HCT116 (cell line): ENCODE measurements around the gene SCFD2. TPM values are rescaled to one million over a fixed set of nuclear protein-coding genes. Genes with fewer than 3 reads are reported as not detected.

Experiments
- ATAC-seq: fragments of 200-7000 bp; cut with Tn5 transposase; 2 replicates; pipeline ENCODE4 v1.9.1; 2020; ENCODE audit warnings: mild to moderate bottlenecking, moderate library complexity
- BruUV-seq: library from RNA; stranded (reverse); fragments of 400-500 nt; replicated peaks from 2 replicates; lab custom pipeline; 2021; lab: Mats Ljungman, UMichigan
- CTCF ChIA-PET: fragments of 300-600 bp; sonication (Branson Sonifier 250); formaldehyde crosslinking; loops from one replicate; lab custom pipeline; 2021; ENCODE audit warnings: antibody characterized with exemption; lab: Charles Lee
- POLR2A ChIA-PET: fragments of 300-600, 350-600 bp; sonication (Branson Sonifier 250); formaldehyde crosslinking; loops from one replicate; lab custom pipeline; 2021; ENCODE audit warnings: antibody characterized with exemption; lab: Charles Lee
- RAD21 ChIA-PET, 2 experiments: fragments of 300-600 bp; sonication (Branson Sonifier 250); formaldehyde crosslinking; loops; one replicate each; lab custom pipeline; 2023; ENCODE audit warnings: low total read pairs in 2 of 2; ENCODE audit not compliant: uncharacterized antibody in 2 of 2, unreplicated experiment in 2 of 2, low non-redundant PET in 1 of 2; lab: Charles Lee
- DNase-seq: peaks from one replicate; pipeline ENCODE4 v3.0.0-alpha.2; 2010; ENCODE audit warnings: low read depth, low spot score
- H2AFZ ChIP-seq: fragments of 200-600 bp; shearing (Covaris generic), sonication (generic); 2 replicates; pipeline ENCODE4 v1.6.1; 2017; ENCODE audit warnings: low read depth, mixed run types, mixed read lengths, antibody characterized with exemption, low read length; ENCODE audit not compliant: poor library complexity, severe bottlenecking
- H3K27ac ChIP-seq: 2 replicates; pipeline ENCODE4 v1.5.1; 2012; ENCODE audit warnings: low read depth, low read length
- H3K27me3 ChIP-seq: fragments of 200-600 bp; sonication (generic); 2 replicates; pipeline ENCODE4 v1.6.1; 2016; ENCODE audit warnings: mixed run types, low read length, mixed read lengths; ENCODE audit not compliant: insufficient read depth
- H3K36me3 ChIP-seq, 2 experiments: fragments of 200-500 bp in 1 of 2; fragments of 200-600 bp in 1 of 2; sonication (Bioruptor generic) in 1 of 2; sonication (generic) in 1 of 2; 2 replicates each; pipeline versions ENCODE4 v1.5.1 to v1.6.1; 2014 to 2016; ENCODE audit warnings: low read length in 2 of 2, inconsistent platforms in 1 of 2, mixed read lengths in 1 of 2, mixed run types in 1 of 2; ENCODE audit not compliant: insufficient read depth in 2 of 2, control insufficient read depth in 1 of 2
- H3K4me1 ChIP-seq, 2 experiments: fragments of 200-600 bp in 1 of 2; sonication (generic) in 1 of 2; 2 replicates each; pipeline versions ENCODE4 v1.5.1 to v1.6.1; 2012 to 2017; ENCODE audit warnings: low read length in 2 of 2, inconsistent platforms in 1 of 2, mild to moderate bottlenecking in 1 of 2, mixed read lengths in 1 of 2, mixed run types in 1 of 2, moderate library complexity in 1 of 2; ENCODE audit not compliant: insufficient read depth in 2 of 2, control insufficient read depth in 1 of 2
- H3K4me2 ChIP-seq: fragments of 200-600 bp; sonication (generic); 2 replicates; pipeline ENCODE4 v1.6.1; 2017; ENCODE audit warnings: mixed run types, low read length, mixed read lengths
- H3K4me3 ChIP-seq, 2 experiments: fragments of 200-600 bp in 1 of 2; sonication (generic) in 1 of 2; replicated peaks in 1 of 2; 2 replicates each; pipeline ENCODE4 v1.5.1; 2011 to 2016; ENCODE audit warnings: low read length in 2 of 2, control low read depth in 1 of 2, low read depth in 1 of 2, mild to moderate bottlenecking in 1 of 2, mixed read lengths in 1 of 2, mixed run types in 1 of 2
- H3K79me2 ChIP-seq: fragments of 200-600 bp; sonication (generic); 2 replicates; pipeline ENCODE4 v1.6.1; 2017; ENCODE audit warnings: mild to moderate bottlenecking, mixed run types, low read length, moderate library complexity, mixed read lengths; ENCODE audit not compliant: insufficient read depth
- H3K9ac ChIP-seq: fragments of 200-600 bp; sonication (generic); 2 replicates; pipeline ENCODE4 v1.6.1; 2016; ENCODE audit warnings: low read length, mixed read lengths
- H3K9me2 ChIP-seq: fragments of 200-600 bp; sonication (generic), shearing (Covaris generic); 2 replicates; pipeline ENCODE4 v1.6.1; 2017; ENCODE audit warnings: mixed run types, mild to moderate bottlenecking, moderate library complexity; ENCODE audit not compliant: insufficient read depth
- H3K9me3 ChIP-seq, 2 experiments: fragments of 200-500 bp in 1 of 2; fragments of 200-600 bp in 1 of 2; sonication (Bioruptor generic) in 1 of 2; sonication (generic) in 1 of 2; 2 replicates each; pipeline ENCODE4 v1.6.1; 2014 to 2017; ENCODE audit warnings: low read length in 2 of 2, mixed read lengths in 2 of 2, inconsistent platforms in 1 of 2, low read depth in 1 of 2, mild to moderate bottlenecking in 1 of 2, mixed run types in 1 of 2, moderate library complexity in 1 of 2; ENCODE audit not compliant: control insufficient read depth in 1 of 2, insufficient read depth in 1 of 2
- H4K20me1 ChIP-seq: fragments of 200-600 bp; sonication (generic), shearing (Covaris generic); 2 replicates; pipeline ENCODE4 v1.6.1; 2017; ENCODE audit warnings: mixed run types, mild to moderate bottlenecking, moderate library complexity; ENCODE audit not compliant: insufficient read depth
- CBX3 ChIP-seq: IDR thresholded peaks from 2 replicates; pipeline ENCODE4 v1.6.1; 2012; ENCODE audit warnings: low read depth
- CEBPB ChIP-seq: IDR thresholded peaks from 2 replicates; pipeline ENCODE4 v1.6.1; 2012; ENCODE audit warnings: low read depth
- ELF1 ChIP-seq: IDR thresholded peaks from 2 replicates; pipeline ENCODE4 v1.6.1; 2012; ENCODE audit warnings: low read depth, borderline replicate concordance
- FOSL1 ChIP-seq: IDR thresholded peaks from 2 replicates; pipeline ENCODE4 v1.6.1; 2012; ENCODE audit warnings: low read depth
- POLR2A ChIP-seq: IDR thresholded peaks from 2 replicates; pipeline ENCODE4 v1.7.0; 2011; ENCODE audit warnings: borderline replicate concordance; ENCODE audit not compliant: insufficient read depth, insufficient read length; ENCODE audit errors: extremely low read depth
- RAD21 ChIP-seq: IDR thresholded peaks from 2 replicates; pipeline ENCODE4 v1.6.1; 2012; ENCODE audit warnings: low read depth, mild to moderate bottlenecking
- SP1 ChIP-seq: IDR thresholded peaks from 2 replicates; pipeline ENCODE4 v1.6.1; 2012; ENCODE audit warnings: low read depth
- YY1 ChIP-seq: IDR thresholded peaks from 2 replicates; pipeline ENCODE4 v1.6.1; 2011; ENCODE audit warnings: low read length, low read depth, moderate library complexity, mild to moderate bottlenecking; ENCODE audit not compliant: insufficient replicate concordance; ENCODE audit errors: extremely low read depth
- ZNF274 ChIP-seq: fragments of 200-500 bp; sonication (Bioruptor generic); IDR thresholded peaks from 2 replicates; pipeline ENCODE4 v1.6.1; 2014; ENCODE audit warnings: mild to moderate bottlenecking, low read depth, low read length, inconsistent platforms
- intact Hi-C: fragments of 100-400 bp; cut with micrococcal nuclease; formaldehyde crosslinking; loops from 2 replicates; pipeline ENCODE4 v1.10.0; 2022
- total RNA-seq: library from RNA; stranded (reverse); gene quantifications from one replicate; pipeline ENCODE4 v1.2.1, GENCODE V29; 2021; ENCODE audit not compliant: unreplicated experiment
- TF ChIP-seq, protein P1 (sequence below), 3 experiments: fragments of 200-600 bp in 1 of 3; sonication (generic) in 1 of 3; IDR thresholded peaks in 2 of 3; conservative IDR thresholded peaks in 1 of 3; 2 replicates each; pipeline ENCODE4 v1.5.1; 2012 to 2017; ENCODE audit warnings: low read depth in 2 of 3, low read length in 2 of 3, antibody characterized with exemption in 1 of 3, borderline replicate concordance in 1 of 3, control low read depth in 1 of 3, mild to moderate bottlenecking in 1 of 3, mixed read lengths in 1 of 3, mixed run types in 1 of 3, moderate library complexity in 1 of 3; ENCODE audit not compliant: insufficient read depth in 1 of 3
- TF ChIP-seq, protein P2 (sequence below): IDR thresholded peaks from 2 replicates; pipeline ENCODE4 v1.6.1; 2012
- TF ChIP-seq, protein P3 (sequence below): IDR thresholded peaks from 2 replicates; pipeline ENCODE4 v1.6.1; 2012

Gene SCFD2
- total RNA-seq, 1 experiment from 2014 or later: 13.6 TPM

DNA sequence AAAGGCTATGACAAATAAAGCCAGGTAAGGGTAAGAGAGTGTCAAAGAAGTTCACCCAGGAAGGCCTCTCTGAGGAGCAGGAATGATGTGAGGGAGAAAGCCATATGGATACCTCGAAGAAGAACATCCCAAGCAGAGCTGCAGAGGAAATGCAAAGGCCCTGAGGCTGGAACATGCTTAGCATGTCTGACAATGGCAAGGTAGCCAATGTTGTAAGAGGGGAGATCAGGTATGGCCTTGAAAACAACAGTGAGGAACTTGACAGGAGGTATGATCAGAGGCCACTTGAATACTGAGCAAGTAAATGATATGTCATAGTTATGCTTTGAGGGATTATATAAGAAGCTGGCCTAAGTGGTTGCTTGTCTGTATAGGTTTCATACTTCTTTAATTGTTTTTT lies 3.8 kb downstream of the SCFD2 start:
- Histone ChIP-seq H3K27me3 (no peaks in the 10 kb centered on the region), H3K27ac (no peak overlapping the region), H3K4me3 (no peak overlapping the region), H4K20me1 (0 out of 2 replicates have a peak, but pooled peaks cover 3% of the 10 kb centered on the region), H3K9me3 (no peaks in the 10 kb centered on the region), H3K36me3 (no peaks in the 10 kb centered on the region), H3K9ac (no peak overlapping the region), H3K9me2 (no peaks in the 10 kb centered on the region), H3K79me2 (peaks cover 81% of the 10 kb centered on the region), H3K4me2 (no peak overlapping the region), H3K4me1 (peaks cover 7 to 15% of the 10 kb centered on the region in 2 experiments; a peak in 2 of 4 replicates), H2AFZ (no peak overlapping the region)
- ChIA-PET CTCF (no interaction called here), RAD21 (no interaction called here), POLR2A (no interaction called here)
- ATAC-seq (no peak), DNase-seq (no peak)
- no TSS peak for BruUV-seq
- TF ChIP-seq SP1 (no peak), POLR2A (no peak), FOSL1 (no peak), ZNF274 (no peak), CEBPB (no peak), ELF1 (no peak), CBX3 (no peak), YY1 (no peak), RAD21 (no peak)
- TF ChIP-seq, protein P1, sequence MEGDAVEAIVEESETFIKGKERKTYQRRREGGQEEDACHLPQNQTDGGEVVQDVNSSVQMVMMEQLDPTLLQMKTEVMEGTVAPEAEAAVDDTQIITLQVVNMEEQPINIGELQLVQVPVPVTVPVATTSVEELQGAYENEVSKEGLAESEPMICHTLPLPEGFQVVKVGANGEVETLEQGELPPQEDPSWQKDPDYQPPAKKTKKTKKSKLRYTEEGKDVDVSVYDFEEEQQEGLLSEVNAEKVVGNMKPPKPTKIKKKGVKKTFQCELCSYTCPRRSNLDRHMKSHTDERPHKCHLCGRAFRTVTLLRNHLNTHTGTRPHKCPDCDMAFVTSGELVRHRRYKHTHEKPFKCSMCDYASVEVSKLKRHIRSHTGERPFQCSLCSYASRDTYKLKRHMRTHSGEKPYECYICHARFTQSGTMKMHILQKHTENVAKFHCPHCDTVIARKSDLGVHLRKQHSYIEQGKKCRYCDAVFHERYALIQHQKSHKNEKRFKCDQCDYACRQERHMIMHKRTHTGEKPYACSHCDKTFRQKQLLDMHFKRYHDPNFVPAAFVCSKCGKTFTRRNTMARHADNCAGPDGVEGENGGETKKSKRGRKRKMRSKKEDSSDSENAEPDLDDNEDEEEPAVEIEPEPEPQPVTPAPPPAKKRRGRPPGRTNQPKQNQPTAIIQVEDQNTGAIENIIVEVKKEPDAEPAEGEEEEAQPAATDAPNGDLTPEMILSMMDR (IDR thresholded peaks at IDR 0.05 in 2 of 3, conservative IDR thresholded peaks at IDR 0.05 in 1 of 3; ENCODE audit: borderline replicate concordance in 1 of 3, insufficient read depth in 1 of 3, low read depth in 2 of 3, low read length in 2 of 3): no peak
- TF ChIP-seq, protein P2, sequence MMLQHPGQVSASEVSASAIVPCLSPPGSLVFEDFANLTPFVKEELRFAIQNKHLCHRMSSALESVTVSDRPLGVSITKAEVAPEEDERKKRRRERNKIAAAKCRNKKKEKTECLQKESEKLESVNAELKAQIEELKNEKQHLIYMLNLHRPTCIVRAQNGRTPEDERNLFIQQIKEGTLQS: no peak
- TF ChIP-seq, protein P3, sequence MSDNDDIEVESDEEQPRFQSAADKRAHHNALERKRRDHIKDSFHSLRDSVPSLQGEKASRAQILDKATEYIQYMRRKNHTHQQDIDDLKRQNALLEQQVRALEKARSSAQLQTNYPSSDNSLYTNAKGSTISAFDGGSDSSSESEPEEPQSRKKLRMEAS: no peak
- intact Hi-C loops: no loop called here
